Superior temporal gyrus (tissue), 1 donor: ENCODE results near the gene MEGF11.

Experiments used
- DNase-seq: peaks from one replicate; pipeline ENCODE4 v3.0.0-alpha.2; 2016; ENCODE audit errors: extremely low spot score

The MEGF11 gene

GRCh38 chr15:66240240-66240794 is 13.2 kb downstream of the MEGF11 start:
- DNase-seq, result no peak

GRCh38 chr15:66239514-66239913 is 14.0 kb downstream of the MEGF11 start:
- DNase-seq, result no peak

- DNase-seq, result no peak
These were observed 15.2 kb downstream of the MEGF11 start for GRCh38 chr15:66238318-66238717.

DNA sequence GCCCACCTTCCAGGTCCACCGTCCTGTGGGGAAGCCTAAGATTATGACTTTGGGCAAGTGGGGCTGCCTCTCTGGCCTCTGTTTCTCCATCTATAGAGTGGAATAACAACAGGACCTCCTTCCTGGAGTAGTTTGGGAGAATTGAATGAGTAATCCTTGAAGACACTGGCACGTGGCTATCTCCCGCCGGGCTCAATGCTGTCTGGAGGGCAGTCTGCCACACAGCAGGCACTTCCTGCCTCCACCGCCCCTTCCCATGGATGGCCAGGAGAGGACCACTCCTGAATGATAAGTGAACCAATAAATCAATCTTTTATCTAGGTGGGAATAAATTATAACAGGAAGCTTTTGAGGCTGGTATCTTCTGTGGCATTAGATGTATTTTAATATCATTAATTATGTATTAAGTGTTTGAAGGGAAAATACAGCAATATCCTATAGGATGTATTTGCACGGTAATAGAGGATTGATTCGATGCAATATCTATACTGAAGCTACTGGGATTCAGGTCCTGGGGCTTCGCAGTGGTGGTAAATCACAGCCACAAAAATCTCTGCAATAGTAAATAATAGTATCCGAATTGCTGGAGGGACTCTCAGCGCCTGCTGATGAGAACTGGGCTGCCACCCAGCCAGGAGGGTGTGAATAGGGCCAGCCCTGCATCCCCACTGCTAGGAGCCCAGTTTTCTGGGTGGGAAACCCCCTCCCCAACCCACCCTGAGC is 15.9 kb downstream of the MEGF11 start:
- DNase-seq, result no peak

DNA sequence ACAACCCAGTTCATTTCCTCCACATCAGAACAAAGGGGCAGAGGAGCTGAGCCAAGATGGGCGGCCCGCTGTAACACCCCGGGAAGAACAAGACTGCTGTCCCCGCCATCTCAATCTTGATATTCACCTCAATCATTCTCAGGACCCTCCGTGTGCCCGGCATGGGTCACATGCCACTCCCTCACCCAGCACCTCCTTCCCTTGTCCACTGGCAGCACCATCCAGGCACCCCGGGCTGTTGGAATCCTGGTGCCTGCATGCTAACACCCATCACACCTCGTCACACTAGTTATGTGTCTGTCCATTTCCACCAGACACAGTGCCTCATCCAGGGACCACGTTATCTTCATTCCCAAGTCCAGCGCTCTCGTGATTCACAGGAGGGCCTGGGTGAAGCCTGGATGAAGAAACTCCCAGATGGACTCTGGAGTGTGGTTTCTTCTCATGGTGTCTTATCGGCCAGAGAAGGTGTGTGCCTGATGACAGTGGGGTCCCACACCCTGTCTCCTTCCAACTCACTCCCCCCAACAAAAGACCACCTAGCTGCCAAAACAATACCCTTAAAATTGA is 16.7 kb downstream of the MEGF11 start:
- DNase-seq, result no peak

- DNase-seq, result no peak
These were observed 17.7 kb downstream of the MEGF11 start for GRCh38 chr15:66235866-66236265.

GRCh38 chr15:66234798-66235197 is 18.8 kb downstream of the MEGF11 start:
- DNase-seq, result no peak

- DNase-seq, result no peak
These were observed 19.8 kb downstream of the MEGF11 start for GRCh38 chr15:66233487-66234415.

DNA sequence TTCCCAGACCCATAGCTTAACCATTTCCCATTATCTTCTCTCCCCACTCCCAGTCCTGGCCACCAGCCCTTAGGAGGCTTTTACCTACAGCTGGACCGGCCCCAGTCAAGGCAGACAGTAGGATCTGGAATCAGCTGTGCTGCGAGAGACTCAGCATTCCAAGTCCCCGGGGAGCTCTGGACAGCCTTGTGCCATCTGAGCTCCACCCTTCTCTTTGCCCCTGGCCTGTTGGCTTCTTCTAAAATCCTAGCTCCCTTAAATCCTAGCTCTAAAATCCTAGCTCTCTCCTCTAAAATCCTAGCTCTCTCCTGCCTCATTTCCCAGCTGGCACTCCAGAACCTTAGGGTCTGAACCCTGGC is 21.3 kb downstream of the MEGF11 start:
- no peak for DNase-seq

- no peak for DNase-seq
These were observed 21.9 kb downstream of the MEGF11 start for GRCh38 chr15:66231394-66232266.

DNA sequence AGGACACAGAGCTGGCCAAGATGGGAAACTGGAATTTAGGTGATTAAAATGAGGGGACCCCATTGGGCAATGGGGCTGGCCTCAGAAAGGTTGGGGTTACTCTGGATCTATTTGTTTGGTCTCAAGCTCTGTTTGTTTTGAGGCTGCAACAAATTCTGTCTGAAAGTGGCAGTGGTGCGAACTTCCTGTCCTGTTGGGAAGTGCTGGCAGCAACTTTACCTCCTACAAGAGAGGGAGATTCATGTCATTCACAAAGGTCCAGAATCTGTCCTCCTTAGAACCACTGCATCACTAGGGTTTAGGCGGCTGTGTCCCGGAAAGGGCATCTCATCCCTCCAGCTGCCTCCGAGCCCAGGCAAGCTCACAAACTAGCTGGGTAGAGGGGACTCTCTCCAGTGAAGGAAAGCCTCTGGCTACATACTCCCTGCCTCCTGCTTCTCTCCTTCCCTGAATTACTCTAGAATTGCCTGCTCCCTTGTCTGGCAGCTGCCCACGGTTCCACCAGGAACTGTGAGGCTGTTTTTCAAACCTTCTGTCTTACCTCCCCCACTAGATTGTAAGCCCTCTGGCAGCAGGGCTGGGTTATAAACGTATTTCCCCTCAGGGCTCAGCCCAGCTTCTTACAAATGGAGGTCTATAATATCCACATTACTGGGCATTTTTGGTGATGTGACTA is 23.6 kb downstream of the MEGF11 start:
- no peak for DNase-seq

DNA sequence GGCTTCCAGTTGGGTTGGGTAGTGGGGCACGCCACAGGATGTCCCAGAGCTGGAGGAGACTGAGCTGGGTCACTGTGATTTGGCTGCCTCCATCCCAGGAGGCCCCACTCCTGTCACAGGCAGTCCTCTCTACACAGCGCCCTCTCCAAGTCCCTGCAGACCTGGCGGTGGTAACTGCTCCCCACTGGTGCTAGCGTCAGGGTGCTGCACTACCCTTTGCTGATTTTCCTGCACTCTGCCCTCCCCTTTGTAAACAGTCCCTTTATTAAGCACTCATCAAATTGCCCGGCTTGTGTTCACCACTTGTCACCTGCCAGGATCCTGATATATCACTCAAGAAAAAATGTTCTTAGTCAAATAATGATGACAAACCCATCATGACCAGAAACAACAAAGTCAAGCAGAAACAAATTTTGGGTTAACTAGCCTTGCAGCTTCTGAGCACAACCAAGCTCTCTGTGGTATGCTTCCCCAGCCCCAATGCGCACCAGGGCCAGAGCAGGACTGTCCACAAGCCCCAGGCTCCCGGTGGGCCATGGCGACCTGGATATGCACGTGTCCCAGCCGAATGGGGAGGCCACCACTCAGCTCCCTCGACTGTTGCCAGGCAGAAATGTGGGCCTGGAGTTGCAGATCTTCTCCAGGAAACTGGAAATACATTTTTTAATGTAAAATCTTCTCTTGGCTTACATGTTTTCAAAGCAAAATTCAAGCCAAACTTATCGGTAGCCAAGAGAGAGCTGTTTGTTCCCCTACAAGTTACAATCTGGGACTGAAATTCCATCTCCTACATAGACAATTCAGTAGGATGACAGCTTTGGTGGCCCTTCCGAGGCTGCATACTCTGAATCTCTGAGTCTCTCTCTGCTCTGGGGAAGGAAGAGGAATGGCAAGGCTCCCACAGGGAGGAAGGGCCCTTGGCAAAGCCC is 24.5 kb downstream of the MEGF11 start:
- DNase-seq, result no peak

- DNase-seq, result no peak
These were observed 26.8 kb downstream of the MEGF11 start for GRCh38 chr15:66226736-66227135.

GRCh38 chr15:66225656-66226274 is 27.8 kb downstream of the MEGF11 start:
- DNase-seq, result no peak

DNA sequence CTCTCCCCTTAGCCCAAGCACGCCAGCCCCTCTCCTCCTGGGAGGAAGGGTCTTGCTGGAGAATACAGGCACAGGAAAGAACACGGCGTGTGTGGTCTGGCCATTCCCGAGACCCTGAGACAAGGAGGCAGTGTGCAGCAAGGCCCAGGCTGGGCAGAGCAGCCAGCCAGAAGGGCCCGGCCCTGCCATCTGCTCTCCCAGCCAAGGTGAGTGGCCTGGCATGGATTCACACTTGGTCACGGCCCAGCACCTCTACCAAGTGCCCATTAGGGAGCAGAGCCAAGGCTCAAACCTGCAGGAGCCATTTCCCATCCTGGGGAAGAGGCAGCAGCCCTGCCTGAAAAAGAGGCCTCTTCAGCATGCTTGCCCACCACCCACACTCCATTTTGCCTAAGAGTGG is 28.6 kb downstream of the MEGF11 start:
- no peak for DNase-seq

- DNase-seq, result no peak
These were observed 31.0 kb downstream of the MEGF11 start for GRCh38 chr15:66222273-66223198.

- DNase-seq, result no peak
These were observed 32.4 kb downstream of the MEGF11 start for GRCh38 chr15:66221126-66221525.

DNA sequence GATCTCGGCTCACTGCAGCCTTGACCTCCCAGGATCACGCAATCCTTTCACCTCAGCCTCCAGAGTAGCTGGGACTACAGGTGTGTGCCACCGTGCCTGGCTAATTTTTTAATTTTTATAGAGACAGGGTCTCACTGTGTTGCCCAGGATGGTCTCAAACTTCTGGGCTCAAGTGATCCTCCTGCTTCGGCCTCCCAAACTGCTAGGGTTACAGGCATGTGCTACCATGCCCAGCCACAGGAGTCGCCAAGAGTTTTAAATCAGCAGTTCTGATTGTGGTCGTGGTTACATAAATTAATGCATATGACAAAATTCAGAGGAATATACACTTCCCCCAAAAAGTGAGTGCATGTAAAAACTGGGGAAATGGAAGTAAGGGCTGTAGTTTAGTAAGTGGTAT is 32.9 kb downstream of the MEGF11 start:
- DNase-seq, result no peak
